Ramos (cell line): Measurements from ENCODE around the gene LHFPL6.

Source experiments
- in situ Hi-C: fragments of 300-500 bp; cut with MboI; formaldehyde crosslinking; loops from one replicate; pipeline ENCODE4 v1.14.3; 2022; ENCODE audit warnings: low sequenced_read_pairs; ENCODE audit not compliant: unreplicated experiment

Gene LHFPL6

GRCh38 chr13:39602614-39603366 lies at the start of gene LHFPL6:
LHFPL6 (minus strand) TSS chr13:39603193.
- in situ Hi-C loops = loop anchor here (25.0 kb wide), 1 partner anchor 190 kb away; no protein-coding TSS in a partner anchor

GRCh38 chr13:39646122-39646521 lies 43.1 kb upstream of the LHFPL6 start:
- in situ Hi-C loops = no loop called here

- in situ Hi-C loops = no loop called here
Measured at GRCh38 chr13:39641645-39642044, 38.7 kb upstream of the LHFPL6 start.

- in situ Hi-C loops = no loop called here
Measured at GRCh38 chr13:39637890-39638289, 34.9 kb upstream of the LHFPL6 start.

GRCh38 chr13:39635564-39635963 lies 32.6 kb upstream of the LHFPL6 start:
- in situ Hi-C loops = no loop called here

GRCh38 chr13:39632994-39633393 lies 30.0 kb upstream of the LHFPL6 start:
- in situ Hi-C loops = no loop called here

GRCh38 chr13:39631307-39631706 lies 28.3 kb upstream of the LHFPL6 start:
- in situ Hi-C loops = no loop called here

GRCh38 chr13:39623466-39623865 lies 20.5 kb upstream of the LHFPL6 start:
- in situ Hi-C loops = loop anchor here (25.0 kb wide), 1 partner anchor 211 kb away; no protein-coding TSS in a partner anchor

GRCh38 chr13:39618561-39618960 lies 15.6 kb upstream of the LHFPL6 start:
- in situ Hi-C loops = loop anchor here (25.0 kb wide), 1 partner anchor 206 kb away; no protein-coding TSS in a partner anchor

GRCh38 chr13:39616087-39616694 lies 13.2 kb upstream of the LHFPL6 start:
- in situ Hi-C loops = loop anchor here (25.0 kb wide), 1 partner anchor 204 kb away; no protein-coding TSS in a partner anchor

- in situ Hi-C loops = loop anchor here (25.0 kb wide), 1 partner anchor 200 kb away; no protein-coding TSS in a partner anchor
Measured at GRCh38 chr13:39612023-39612637, 9.1 kb upstream of the LHFPL6 start.

GRCh38 chr13:39607876-39608275 lies 4.9 kb upstream of the LHFPL6 start:
- in situ Hi-C loops = loop anchor here (25.0 kb wide), 1 partner anchor 196 kb away; no protein-coding TSS in a partner anchor

GRCh38 chr13:39605677-39606320 lies 2.8 kb upstream of the LHFPL6 start:
- in situ Hi-C loops = loop anchor here (25.0 kb wide), 1 partner anchor 193 kb away; no protein-coding TSS in a partner anchor

GRCh38 chr13:39604756-39605155 lies 1.8 kb upstream of the LHFPL6 start:
- in situ Hi-C loops = loop anchor here (25.0 kb wide), 1 partner anchor 192 kb away; no protein-coding TSS in a partner anchor

GRCh38 chr13:39603424-39603947 lies 493 bp upstream of the LHFPL6 start:
- in situ Hi-C loops = loop anchor here (25.0 kb wide), 1 partner anchor 191 kb away; no protein-coding TSS in a partner anchor

GRCh38 chr13:39602277-39602613 lies 748 bp downstream of the LHFPL6 start:
- in situ Hi-C loops = loop anchor here (25.0 kb wide), 1 partner anchor 190 kb away; no protein-coding TSS in a partner anchor

GRCh38 chr13:39601636-39602035 lies 1.4 kb downstream of the LHFPL6 start:
- in situ Hi-C loops = loop anchor here (25.0 kb wide), 1 partner anchor 189 kb away; no protein-coding TSS in a partner anchor

GRCh38 chr13:39600766-39601165 lies 2.2 kb downstream of the LHFPL6 start:
- in situ Hi-C loops = loop anchor here (25.0 kb wide), 1 partner anchor 188 kb away; no protein-coding TSS in a partner anchor

- in situ Hi-C loops = loop anchor here (25.0 kb wide), 1 partner anchor 188 kb away; no protein-coding TSS in a partner anchor
Measured at GRCh38 chr13:39599842-39600241, 3.2 kb downstream of the LHFPL6 start.

GRCh38 chr13:39599012-39599411 lies 4.0 kb downstream of the LHFPL6 start:
- in situ Hi-C loops = no loop called here
